SK-N-SH (cell line): ENCODE results near the gene SETBP1.

Source experiments
- EP300 ChIP-seq, 2 experiments: IDR thresholded peaks; 2 replicates each; pipeline versions ENCODE4 v1.4.0 to v1.6.1; 2012; ENCODE audit warnings: borderline replicate concordance in 1 of 2, low read depth in 1 of 2, low read length in 1 of 2
- POLR2AphosphoS5 ChIP-seq: IDR thresholded peaks from 2 replicates; pipeline ENCODE4 v1.6.1; 2012; ENCODE audit warnings: low read depth, low read length
- RCOR1 ChIP-seq: fragments of 150-350 bp; IDR thresholded peaks from 2 replicates; pipeline ENCODE4 v1.6.1; 2017; ENCODE audit warnings: antibody characterized with exemption, low read length
- TF ChIP-seq, protein P1 (sequence below): fragments of 200-600 bp; sonication (generic); IDR thresholded peaks from 2 replicates; pipeline ENCODE4 v1.6.1; 2017; ENCODE audit warnings: antibody characterized with exemption, mild to moderate bottlenecking, moderate library complexity

GRCh38 chr18:44836263-44836662, 155.6 kb downstream of the SETBP1 start:
- TF ChIP-seq, protein P1, sequence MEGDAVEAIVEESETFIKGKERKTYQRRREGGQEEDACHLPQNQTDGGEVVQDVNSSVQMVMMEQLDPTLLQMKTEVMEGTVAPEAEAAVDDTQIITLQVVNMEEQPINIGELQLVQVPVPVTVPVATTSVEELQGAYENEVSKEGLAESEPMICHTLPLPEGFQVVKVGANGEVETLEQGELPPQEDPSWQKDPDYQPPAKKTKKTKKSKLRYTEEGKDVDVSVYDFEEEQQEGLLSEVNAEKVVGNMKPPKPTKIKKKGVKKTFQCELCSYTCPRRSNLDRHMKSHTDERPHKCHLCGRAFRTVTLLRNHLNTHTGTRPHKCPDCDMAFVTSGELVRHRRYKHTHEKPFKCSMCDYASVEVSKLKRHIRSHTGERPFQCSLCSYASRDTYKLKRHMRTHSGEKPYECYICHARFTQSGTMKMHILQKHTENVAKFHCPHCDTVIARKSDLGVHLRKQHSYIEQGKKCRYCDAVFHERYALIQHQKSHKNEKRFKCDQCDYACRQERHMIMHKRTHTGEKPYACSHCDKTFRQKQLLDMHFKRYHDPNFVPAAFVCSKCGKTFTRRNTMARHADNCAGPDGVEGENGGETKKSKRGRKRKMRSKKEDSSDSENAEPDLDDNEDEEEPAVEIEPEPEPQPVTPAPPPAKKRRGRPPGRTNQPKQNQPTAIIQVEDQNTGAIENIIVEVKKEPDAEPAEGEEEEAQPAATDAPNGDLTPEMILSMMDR, result no peak
- no peak for TF ChIP-seq RCOR1
- TF ChIP-seq EP300 (IDR thresholded peaks at IDR 0.05; ENCODE audit: borderline replicate concordance in 1 of 2, low read depth in 1 of 2, low read length in 1 of 2), result no peak
- TF ChIP-seq POLR2AphosphoS5, result no peak
